Sigmoid colon (tissue), 3 donors: ENCODE results near the gene TSNAXIP1.

Experiments used
- POLR2A ChIP-seq, 2 donors: fragments of 450-650 bp; IDR thresholded peaks; one replicate each; pipeline ENCODE4 v1.6.1; 2016; ENCODE audit warnings: antibody characterized with exemption in 2 of 2, mild to moderate bottlenecking in 2 of 2, moderate library complexity in 2 of 2
- TF ChIP-seq, protein P1 (sequence below), 4 experiments: fragments of 450-650 bp in 3 of 4; fragments of 200-600 bp in 1 of 4; IDR thresholded peaks; one replicate each; pipeline ENCODE4 v1.5.1; 2016 to 2019; ENCODE audit warnings: antibody characterized with exemption in 4 of 4, mild to moderate bottlenecking in 3 of 4, moderate library complexity in 2 of 4

DNA sequence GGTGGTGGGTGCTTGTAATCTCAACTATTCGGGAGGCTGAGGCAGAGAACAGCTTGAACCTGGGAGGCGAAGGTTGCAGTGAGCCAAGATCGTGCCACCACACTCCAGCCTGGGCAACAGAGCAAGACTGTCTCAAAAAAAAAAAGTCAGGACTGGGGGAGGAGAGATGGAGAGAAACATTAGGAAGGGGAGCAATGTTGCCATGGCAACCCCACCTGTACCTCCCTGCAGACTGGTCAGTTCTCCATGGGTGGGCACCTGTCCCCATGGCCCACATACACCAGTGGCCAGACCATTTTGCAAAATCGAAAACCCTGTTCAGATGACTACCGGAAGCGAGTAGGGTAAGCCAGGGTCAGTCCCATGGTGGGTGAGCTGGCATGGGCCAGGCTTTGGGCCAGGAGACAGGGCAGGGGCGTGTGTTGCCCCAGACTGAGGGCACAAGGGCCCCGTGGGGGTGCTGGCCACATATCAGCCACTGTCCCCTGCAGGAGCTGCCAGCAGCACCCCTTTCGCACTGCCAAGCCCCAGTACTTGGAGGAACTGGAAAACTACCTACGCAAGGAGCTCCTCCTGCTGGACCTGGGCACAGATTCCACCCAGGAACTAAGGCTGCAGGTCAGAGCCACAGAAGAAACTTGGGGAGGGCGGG is 14.0 kb downstream of the TSNAXIP1 start:
- no peak for TF ChIP-seq POLR2A (IDR thresholded peaks at IDR 0.05)
- TF ChIP-seq, protein P1, sequence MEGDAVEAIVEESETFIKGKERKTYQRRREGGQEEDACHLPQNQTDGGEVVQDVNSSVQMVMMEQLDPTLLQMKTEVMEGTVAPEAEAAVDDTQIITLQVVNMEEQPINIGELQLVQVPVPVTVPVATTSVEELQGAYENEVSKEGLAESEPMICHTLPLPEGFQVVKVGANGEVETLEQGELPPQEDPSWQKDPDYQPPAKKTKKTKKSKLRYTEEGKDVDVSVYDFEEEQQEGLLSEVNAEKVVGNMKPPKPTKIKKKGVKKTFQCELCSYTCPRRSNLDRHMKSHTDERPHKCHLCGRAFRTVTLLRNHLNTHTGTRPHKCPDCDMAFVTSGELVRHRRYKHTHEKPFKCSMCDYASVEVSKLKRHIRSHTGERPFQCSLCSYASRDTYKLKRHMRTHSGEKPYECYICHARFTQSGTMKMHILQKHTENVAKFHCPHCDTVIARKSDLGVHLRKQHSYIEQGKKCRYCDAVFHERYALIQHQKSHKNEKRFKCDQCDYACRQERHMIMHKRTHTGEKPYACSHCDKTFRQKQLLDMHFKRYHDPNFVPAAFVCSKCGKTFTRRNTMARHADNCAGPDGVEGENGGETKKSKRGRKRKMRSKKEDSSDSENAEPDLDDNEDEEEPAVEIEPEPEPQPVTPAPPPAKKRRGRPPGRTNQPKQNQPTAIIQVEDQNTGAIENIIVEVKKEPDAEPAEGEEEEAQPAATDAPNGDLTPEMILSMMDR (IDR thresholded peaks at IDR 0.05): no peak
